GM13977 (cell line): ENCODE measurements around the gene CUTA.
A peak's percentile ranks its signal among the peaks of the same experiment; 100 is the strongest.

Source experiments
- DNase-seq: peaks from one replicate; pipeline ENCODE4 v3.0.0; 2012; ENCODE audit warnings: low spot score
- CTCF ChIP-seq: IDR thresholded peaks from 2 replicates; pipeline ENCODE4 v1.5.1; 2012; ENCODE audit warnings: mild to moderate bottlenecking, control low read depth; ENCODE audit not compliant: insufficient read depth; ENCODE audit errors: extremely low read depth, missing control alignments
- in situ Hi-C: fragments of 300-500 bp; cut with MboI; formaldehyde crosslinking; loops from one replicate; pipeline ENCODE4 v1.12.0; 2022; ENCODE audit warnings: low sequenced_read_pairs, low pct_unique_long_range_greater_than_20kb, mixed read lengths, inconsistent platforms; ENCODE audit not compliant: unreplicated experiment

CUTA gene

GRCh38 chr6:33428966-33429749, 11.3 kb upstream of the CUTA start:
- DNase-seq: peak; percentile 20
- no peak for TF ChIP-seq CTCF
- in situ Hi-C loops: no loop called here

GRCh38 chr6:33428224-33428965, 10.5 kb upstream of the CUTA start:
- DNase-seq: peak; percentile 66
- in situ Hi-C loops: no loop called here
- no peak for TF ChIP-seq CTCF

- peak; percentile 12 for TF ChIP-seq CTCF
- in situ Hi-C loops: no loop called here
- peak; percentile 85 for DNase-seq
Measured at GRCh38 chr6:33427585-33428223, 9.8 kb upstream of the CUTA start.

GRCh38 chr6:33426590-33427511, 8.9 kb upstream of the CUTA start:
- TF ChIP-seq CTCF: no peak
- DNase-seq: peak; percentile 69
- in situ Hi-C loops: no loop called here

- in situ Hi-C loops: no loop called here
- peak; percentile 89 for DNase-seq
- TF ChIP-seq CTCF: peak; percentile 84
Measured at GRCh38 chr6:33425668-33426577, 8.0 kb upstream of the CUTA start.
